ENCODE results near the gene WIZ.

- no peak for TF ChIP-seq EZH2 (IDR thresholded peaks at IDR 0.05; ENCODE audit: low read depth)
- no peak for TF ChIP-seq CTCF (conservative IDR thresholded peaks at IDR 0.05)
These were observed 4.5 kb downstream of the WIZ start for GRCh38 chr19:15445227-15445605.

Data from PC-9 (cell line).